ENCODE results near the gene IGFLR1.

- TF ChIP-seq CTCF (IDR thresholded peaks at IDR 0.05) = no peak
- TF ChIP-seq POLR2A (IDR thresholded peaks at IDR 0.05) = no peak
Observed at GRCh38 chr19:35693422-35693821, 48.8 kb downstream of the IGFLR1 start.
